Measurements from ENCODE around the gene RAPGEF2. TPM values are rescaled to one million over a fixed set of nuclear protein-coding genes. Genes with fewer than 3 reads are reported as not detected.

RAPGEF2 gene
- total and polyA plus RNA-seq, 10 of the 15 experiments (the other 5 are each of a cell fraction or from before 2014, with no cell fraction given) = 0.31 to 24.0 (median 2.9) TPM

- no peak for TF ChIP-seq ZBTB11 (CRISPR knock-in tag; IDR thresholded peaks at IDR 0.05)
- TF ChIP-seq CBFB (IDR thresholded peaks at IDR 0.05; ENCODE audit: low read depth) = no peak
- TF ChIP-seq PBX3 (IDR thresholded peaks at IDR 0.05; ENCODE audit: insufficient replicate concordance, low read depth, low read length) = no peak
- TF ChIP-seq BHLHE40 (IDR thresholded peaks at IDR 0.05; ENCODE audit: borderline replicate concordance in 1 of 2, low read depth in 2 of 2, low read length in 1 of 2) = no peak
- TF ChIP-seq JUNB (IDR thresholded peaks at IDR 0.05) = no peak
- no peak for TF ChIP-seq PML (IDR thresholded peaks at IDR 0.05; ENCODE audit: low read length)
- TF ChIP-seq MEF2B (IDR thresholded peaks at IDR 0.05; ENCODE audit: partially characterized antibody, poor library complexity, severe bottlenecking) = no peak
These were observed 153.2 kb downstream of the RAPGEF2 start (continued) for GRCh38 chr4:159256037-159256436.

- in situ Hi-C loops (cut with MboI) = no loop called here
- ATAC-seq (no peak), DNase-seq (ENCODE audit: low read depth, low spot score) (no peak), FAIRE-seq (no peak)
- Histone ChIP-seq H3K9ac (ENCODE audit: control insufficient read depth, insufficient read depth, low read length) (no peak overlapping the region), H3K4me1 (ENCODE audit: control insufficient read depth, insufficient read depth, low read length) (no peaks in the 10 kb centered on the region), H3K9me3 (replicated peaks; ENCODE audit: control insufficient read depth, insufficient read depth, low read length) (no peaks in the 10 kb centered on the region; the same call in 2 of the 3 replicates), H3K4me3 (no peak overlapping the region), H2AFZ (ENCODE audit: control insufficient read depth, low read depth, low read length) (no peak overlapping the region), H4K20me1 (ENCODE audit: control insufficient read depth, insufficient read depth) (no peaks in the 10 kb centered on the region), H3K27ac (ENCODE audit: control insufficient read depth, insufficient read depth) (no peak overlapping the region), H3K36me3 (ENCODE audit: control insufficient read depth in 2 of 2, insufficient read depth in 2 of 2, low read length in 1 of 2) (no peaks in the 10 kb centered on the region), H3K79me2 (ENCODE audit: control insufficient read depth, insufficient read depth, low read length) (no peaks in the 10 kb centered on the region), H3K27me3 (replicated peaks in 1 of 2; ENCODE audit: control insufficient read depth in 2 of 2, insufficient read depth in 2 of 2, low read length in 1 of 2) (no peaks in the 10 kb centered on the region), H3K4me2 (ENCODE audit: control insufficient read depth, insufficient read depth) (no peak overlapping the region)
- ChIA-PET POLR2A (no interaction called here), RAD21 (ENCODE audit: unreplicated experiment) (no interaction called here), SMC1A (ENCODE audit: uncharacterized antibody, unreplicated experiment) (no interaction called here), CTCF (no interaction called here)
- no TSS peak for BruUV-seq (replicated peaks)
- WGBS (ENCODE audit: insufficient coverage, insufficient replicate concordance, low lambda C conversion rate, missing lambda C conversion rate) = 88% methylated on average over 4 of the region's 4 CpGs
- intact Hi-C loops (cut with micrococcal nuclease; ENCODE audit: unreplicated experiment) = no loop called here
- TF ChIP-seq ZNF24 (IDR thresholded peaks at IDR 0.05) (no peak), RB1 (IDR thresholded peaks at IDR 0.05; ENCODE audit: borderline replicate concordance) (no peak), HDAC6 (IDR thresholded peaks at IDR 0.05; ENCODE audit: unreplicated experiment) (no peak), WRNIP1 (IDR thresholded peaks at IDR 0.05; ENCODE audit: borderline replicate concordance, low read depth, low read length) (no peak), BCL11A (IDR thresholded peaks at IDR 0.05; ENCODE audit: low read depth, low read length) (no peak), YBX1 (IDR thresholded peaks at IDR 0.05) (no peak), ZNF592 (IDR thresholded peaks at IDR 0.05) (no peak)
These were observed 156.1 kb downstream of the RAPGEF2 start for GRCh38 chr4:159258889-159259560.
